ENCODE results near the gene NTHL1.

GRCh38 chr16:2078096-2078495 is 30.5 kb upstream of the NTHL1 start:
- TF ChIP-seq POLR2A (IDR thresholded peaks at IDR 0.05) (no peak), CTCF (IDR thresholded peaks at IDR 0.05) (no peak)
